Mucosa of gallbladder (tissue), 1 donor: ENCODE data around the gene SLC66A1. TPM values are rescaled to one million over a fixed set of nuclear protein-coding genes. Genes with fewer than 3 reads are reported as not detected.

Experiments used
- DNase-seq: peaks from one replicate; pipeline ENCODE4 v3.0.0-alpha.2; 2020; ENCODE audit warnings: low spot score
- total RNA-seq: library from RNA; stranded (reverse); gene quantifications from one replicate; pipeline ENCODE4 v1.2.1, GENCODE V29; 2021
- donor health status: DM: no; HTN: no; CAD: no.

SLC66A1 gene
- total RNA-seq, 1 donor from 2014 or later: 19.9 TPM

GRCh38 chr1:19325368-19325957 is 13.3 kb downstream of the SLC66A1 start:
- no peak for DNase-seq

- DNase-seq: no peak
These were observed 14.0 kb downstream of the SLC66A1 start for GRCh38 chr1:19325958-19326747.

GRCh38 chr1:19326748-19327065 is 14.6 kb downstream of the SLC66A1 start:
- no peak for DNase-seq

- DNase-seq: no peak
These were observed 15.2 kb downstream of the SLC66A1 start for GRCh38 chr1:19327301-19327700.

- no peak for DNase-seq
These were observed 15.6 kb downstream of the SLC66A1 start for GRCh38 chr1:19327736-19328135.

GRCh38 chr1:19328486-19328885 is 16.4 kb downstream of the SLC66A1 start:
- no peak for DNase-seq

GRCh38 chr1:19329188-19329587 is 17.1 kb downstream of the SLC66A1 start:
- no peak for DNase-seq

- no peak for DNase-seq
These were observed 17.5 kb downstream of the SLC66A1 start for GRCh38 chr1:19329611-19330010.

- no peak for DNase-seq
These were observed 18.5 kb downstream of the SLC66A1 start for GRCh38 chr1:19330449-19331135.

GRCh38 chr1:19331262-19331878 is 19.2 kb downstream of the SLC66A1 start:
- no peak for DNase-seq

GRCh38 chr1:19332832-19333231 is 20.7 kb downstream of the SLC66A1 start:
- no peak for DNase-seq

- no peak for DNase-seq
These were observed 21.6 kb downstream of the SLC66A1 start for GRCh38 chr1:19333587-19334354.

GRCh38 chr1:19336543-19336942 is 24.4 kb downstream of the SLC66A1 start:
- no peak for DNase-seq

GRCh38 chr1:19337289-19337688 is 25.2 kb downstream of the SLC66A1 start:
- DNase-seq: no peak

- DNase-seq: peak; percentile 40
These were observed 26.2 kb downstream of the SLC66A1 start for GRCh38 chr1:19338323-19338762.

GRCh38 chr1:19339214-19339861 is 27.2 kb downstream of the SLC66A1 start:
- no peak for DNase-seq

- DNase-seq: no peak
These were observed 28.3 kb downstream of the SLC66A1 start for GRCh38 chr1:19340387-19340937.

- DNase-seq: peak; percentile 59
These were observed 29.3 kb downstream of the SLC66A1 start for GRCh38 chr1:19341201-19342061.

GRCh38 chr1:19342062-19342750 is 30.1 kb downstream of the SLC66A1 start:
- DNase-seq: no peak
